H1 (cell line): Measurements from ENCODE around the gene RRM2. TPM values are rescaled to one million over a fixed set of nuclear protein-coding genes. Genes with fewer than 3 reads are reported as not detected.

Source experiments
- CTCF ChIA-PET: fragments of 300-600 bp; sonication (Branson Sonifier 250); formaldehyde crosslinking; loops from one replicate; lab custom pipeline; 2021; ENCODE audit not compliant: partially characterized antibody; lab: Charles Lee
- POLR2A ChIA-PET: fragments of 300-600 bp; sonication (Branson Sonifier 250); formaldehyde crosslinking; loops from one replicate; lab custom pipeline; 2021; ENCODE audit warnings: inconsistent platforms; ENCODE audit not compliant: partially characterized antibody; lab: Charles Lee
- DNase-seq, 2 experiments: peaks; one replicate each; pipeline versions ENCODE4 v3.0.0 to v3.0.0-alpha.2; 2010 to 2022; ENCODE audit warnings: low spot score in 2 of 2, low read depth in 1 of 2, mixed read lengths in 1 of 2
- FAIRE-seq: peaks from 2 replicates; lab custom pipeline; 2011; peaks lifted over from hg19 to GRCh38; lab: Jason Lieb, UNC
- H2AFZ ChIP-seq: 2 replicates; pipeline ENCODE4 v1.8.1; 2012; ENCODE audit warnings: low read length, inconsistent platforms
- H2AK5ac ChIP-seq: 2 replicates; pipeline ENCODE4 v1.6.1; 2013; ENCODE audit warnings: low read depth, low read length
- H2BK120ac ChIP-seq: replicated peaks from 2 replicates; pipeline ENCODE3; 2013; ENCODE audit warnings: low read depth, low read length, inconsistent platforms
- H2BK12ac ChIP-seq: 2 replicates; pipeline ENCODE4 v1.6.1; 2013; ENCODE audit warnings: low read depth, low read length
- H2BK15ac ChIP-seq: 2 replicates; pipeline ENCODE4 v1.6.1; 2013; ENCODE audit warnings: low read length
- H2BK20ac ChIP-seq: 2 replicates; pipeline ENCODE4 v1.6.1; 2013; ENCODE audit warnings: low read length
- H2BK5ac ChIP-seq: 2 replicates; pipeline ENCODE4 v1.6.1; 2013; ENCODE audit warnings: low read depth, low read length
- H3K14ac ChIP-seq: 2 replicates; pipeline ENCODE4 v1.6.1; 2013; ENCODE audit warnings: inconsistent platforms; ENCODE audit not compliant: insufficient read length
- H3K18ac ChIP-seq: 2 replicates; pipeline ENCODE4 v1.6.1; 2013; ENCODE audit warnings: low read length; ENCODE audit errors: extremely low read depth
- H3K23ac ChIP-seq: 2 replicates; pipeline ENCODE4 v1.6.1; 2013; ENCODE audit warnings: inconsistent platforms; ENCODE audit not compliant: insufficient read length
- H3K23me2 ChIP-seq: 2 replicates; pipeline ENCODE4 v1.6.1; 2013; ENCODE audit warnings: low read depth, low read length
- H3K27ac ChIP-seq: 2 replicates; pipeline ENCODE4 v1.6.1; 2011; ENCODE audit warnings: low read depth, low read length, inconsistent platforms
- H3K27me3 ChIP-seq, 4 experiments: replicated peaks in 1 of 4; 1 replicate in 1 of 4; 2 replicates in 3 of 4; pipeline versions ENCODE4 v1.6.1 to v1.8.1; 2011 to 2013; ENCODE audit warnings: low read length in 3 of 4, mild to moderate bottlenecking in 3 of 4, inconsistent platforms in 2 of 4, mixed read lengths in 2 of 4, moderate library complexity in 1 of 4; ENCODE audit not compliant: control insufficient read depth in 3 of 4, insufficient read depth in 3 of 4; ENCODE audit errors: extremely low read depth in 1 of 4
- H3K36me3 ChIP-seq, 4 experiments: 2 replicates each; pipeline versions ENCODE4 v1.6.1 to v1.8.1; 2011 to 2013; ENCODE audit warnings: mild to moderate bottlenecking in 4 of 4, low read length in 3 of 4, moderate library complexity in 2 of 4, control low read depth in 1 of 4, inconsistent platforms in 1 of 4; ENCODE audit not compliant: insufficient read depth in 4 of 4, control insufficient read depth in 2 of 4
- H3K4ac ChIP-seq: replicated peaks from 2 replicates; pipeline ENCODE3; 2013; ENCODE audit warnings: low read length, low read depth, mixed read lengths, inconsistent platforms; ENCODE audit not compliant: insufficient read length
- H3K4me1 ChIP-seq, 4 experiments: replicated peaks in 1 of 4; 1 replicate in 1 of 4; 2 replicates in 3 of 4; pipeline versions ENCODE4 v1.6.1 to v1.8.1; 2011 to 2013; ENCODE audit warnings: low read length in 3 of 4, inconsistent platforms in 2 of 4, mixed read lengths in 1 of 4; ENCODE audit not compliant: insufficient read depth in 4 of 4, control insufficient read depth in 3 of 4
- H3K4me2 ChIP-seq, 2 experiments: 2 replicates each; pipeline versions ENCODE4 v1.6.1 to v1.8.1; 2011 to 2013; ENCODE audit warnings: low read depth in 2 of 2, low read length in 2 of 2, control low read depth in 1 of 2, inconsistent platforms in 1 of 2, mild to moderate bottlenecking in 1 of 2; ENCODE audit not compliant: insufficient read depth in 1 of 2
- H3K4me3 ChIP-seq, 4 experiments: fragments of 200-600, 300-600 bp in 1 of 4; sonication (generic), shearing (Covaris generic), sonication (Bioruptor Twin) in 1 of 4; 2 replicates each; pipeline versions ENCODE4 v1.5.1 to v1.8.1; 2011 to 2016; ENCODE audit warnings: low read length in 4 of 4, low read depth in 3 of 4, control low read depth in 2 of 4, inconsistent platforms in 2 of 4, mild to moderate bottlenecking in 2 of 4, mixed read lengths in 1 of 4, moderate library complexity in 1 of 4; ENCODE audit not compliant: insufficient read depth in 2 of 4; ENCODE audit errors: extremely low read depth in 1 of 4
- H3K56ac ChIP-seq: replicated peaks from 2 replicates; pipeline ENCODE3; 2013; ENCODE audit warnings: low read depth, mild to moderate bottlenecking, mixed read lengths, low read length, inconsistent platforms; ENCODE audit not compliant: insufficient read length
- H3K79me1 ChIP-seq: 2 replicates; pipeline ENCODE4 v1.6.1; 2013; ENCODE audit warnings: low read depth, low read length, control low read depth
- H3K79me2 ChIP-seq, 2 experiments: 2 replicates each; pipeline versions ENCODE4 v1.6.1 to v1.8.1; 2012 to 2013; ENCODE audit warnings: low read length in 2 of 2, mild to moderate bottlenecking in 2 of 2, inconsistent platforms in 1 of 2; ENCODE audit not compliant: insufficient read depth in 2 of 2, control insufficient read depth in 1 of 2
- H3K9ac ChIP-seq, 4 experiments: replicated peaks in 1 of 4; 1 replicate in 1 of 4; 2 replicates in 3 of 4; pipeline versions ENCODE4 v1.6.1 to v1.8.1; 2011 to 2013; ENCODE audit warnings: low read depth in 3 of 4, low read length in 3 of 4, control low read depth in 2 of 4, mild to moderate bottlenecking in 2 of 4, moderate library complexity in 2 of 4, inconsistent platforms in 1 of 4; ENCODE audit errors: extremely low read depth in 1 of 4
- H3K9me3 ChIP-seq, 2 experiments: 2 replicates each; pipeline versions ENCODE4 v1.6.1 to v1.8.1; 2012 to 2013; ENCODE audit warnings: mild to moderate bottlenecking in 2 of 2, moderate library complexity in 2 of 2, control low read depth in 1 of 2, inconsistent platforms in 1 of 2, low read depth in 1 of 2, low read length in 1 of 2, mixed read lengths in 1 of 2; ENCODE audit not compliant: insufficient read depth in 2 of 2
- H4K20me1 ChIP-seq, 2 experiments: replicated peaks in 1 of 2; 2 replicates each; pipeline versions ENCODE3 to v1.8.1; 2011 to 2013; ENCODE audit warnings: inconsistent platforms in 2 of 2, low read length in 2 of 2, mild to moderate bottlenecking in 1 of 2; ENCODE audit not compliant: insufficient read depth in 2 of 2, control insufficient read depth in 1 of 2
- H4K5ac ChIP-seq: 2 replicates; pipeline ENCODE4 v1.6.1; 2013; ENCODE audit warnings: low read length, low read depth, mixed read lengths, inconsistent platforms; ENCODE audit not compliant: insufficient read length
- H4K8ac ChIP-seq: 2 replicates; pipeline ENCODE4 v1.8.0; 2013; ENCODE audit warnings: mild to moderate bottlenecking, moderate library complexity, low read length, inconsistent platforms; ENCODE audit not compliant: insufficient read depth; ENCODE audit errors: extremely low read depth
- H4K91ac ChIP-seq: replicated peaks from 2 replicates; pipeline ENCODE3; 2013; ENCODE audit warnings: low read length, mixed read lengths, inconsistent platforms; ENCODE audit not compliant: insufficient read length
- KDM1A ChIP-seq: fragments of 200-600, 300-600 bp; sonication (generic); IDR thresholded peaks from 2 replicates; pipeline ENCODE4 v1.7.1; 2016; ENCODE audit warnings: mild to moderate bottlenecking, low read length, borderline replicate concordance
- RAD21 ChIP-seq, 2 experiments: IDR thresholded peaks in 1 of 2; conservative IDR thresholded peaks in 1 of 2; 2 replicates each; pipeline ENCODE4 v1.6.1; 2011; ENCODE audit warnings: low read depth in 2 of 2, low read length in 2 of 2, improper control_type of control experiment in 1 of 2, inconsistent platforms in 1 of 2, mild to moderate bottlenecking in 1 of 2, moderate library complexity in 1 of 2
- WGBS, 2 experiments: shearing (Covaris generic) in 1 of 2; methylation state at CpG; one replicate each; pipeline versions ENCODE4 v1.1.6 to v1.1.7; 2013 to 2015; ENCODE audit warnings: low lambda C conversion rate in 2 of 2, mixed read lengths in 2 of 2, inconsistent platforms in 1 of 2, low coverage in 1 of 2, missing lambda C conversion rate in 1 of 2; ENCODE audit not compliant: insufficient replicate concordance in 2 of 2, insufficient coverage in 1 of 2, insufficient read length in 1 of 2; ENCODE audit errors: extremely low coverage in 1 of 2, missing lambda C conversion rate in 1 of 2; 5-methylcytosine and 5-hydroxymethylcytosine counted together
- polyA plus RNA-seq, 7 experiments: library from polyadenylated mRNA; depleted of rRNA in 3 of 7; stranded (reverse) in 5 of 7; unstranded in 2 of 7; fragments of >200 nt in 5 of 7; fragments of 200-250 nt in 2 of 7; gene quantifications; 1 replicate in 5 of 7; 2 replicates in 1 of 7; 4 replicates in 1 of 7; pipeline versions ENCODE4 v1.2.1 to v1.2.3, GENCODE V29; 2011 to 2013; ENCODE audit warnings: missing spikeins in 2 of 7, mixed read lengths in 2 of 7
- total RNA-seq: library from RNA; stranded (reverse); fragmentation: NEBNext Ultra II Directional; extraction: Animal tissue kit (Norgen Biotek cat#: 25700); gene quantifications from 2 replicates; pipeline ENCODE4 v1.2.1, GENCODE V29; 2021
- TF ChIP-seq, protein P1 (sequence below), 3 experiments: IDR thresholded peaks; 1 replicate in 2 of 3; 2 replicates in 1 of 3; pipeline versions ENCODE4 v1.5.1 to v1.6.1; 2011; ENCODE audit warnings: low read length in 3 of 3, mild to moderate bottlenecking in 3 of 3, inconsistent platforms in 2 of 3, low read depth in 1 of 3, moderate library complexity in 1 of 3; ENCODE audit not compliant: insufficient read depth in 1 of 3; ENCODE audit errors: control extremely low read depth in 1 of 3

RRM2 gene
- total and polyA plus RNA-seq, 2 of the 8 experiments (the other 6 are each of a cell fraction or from before 2014, with no cell fraction given): 37.7 to 215 TPM

DNA sequence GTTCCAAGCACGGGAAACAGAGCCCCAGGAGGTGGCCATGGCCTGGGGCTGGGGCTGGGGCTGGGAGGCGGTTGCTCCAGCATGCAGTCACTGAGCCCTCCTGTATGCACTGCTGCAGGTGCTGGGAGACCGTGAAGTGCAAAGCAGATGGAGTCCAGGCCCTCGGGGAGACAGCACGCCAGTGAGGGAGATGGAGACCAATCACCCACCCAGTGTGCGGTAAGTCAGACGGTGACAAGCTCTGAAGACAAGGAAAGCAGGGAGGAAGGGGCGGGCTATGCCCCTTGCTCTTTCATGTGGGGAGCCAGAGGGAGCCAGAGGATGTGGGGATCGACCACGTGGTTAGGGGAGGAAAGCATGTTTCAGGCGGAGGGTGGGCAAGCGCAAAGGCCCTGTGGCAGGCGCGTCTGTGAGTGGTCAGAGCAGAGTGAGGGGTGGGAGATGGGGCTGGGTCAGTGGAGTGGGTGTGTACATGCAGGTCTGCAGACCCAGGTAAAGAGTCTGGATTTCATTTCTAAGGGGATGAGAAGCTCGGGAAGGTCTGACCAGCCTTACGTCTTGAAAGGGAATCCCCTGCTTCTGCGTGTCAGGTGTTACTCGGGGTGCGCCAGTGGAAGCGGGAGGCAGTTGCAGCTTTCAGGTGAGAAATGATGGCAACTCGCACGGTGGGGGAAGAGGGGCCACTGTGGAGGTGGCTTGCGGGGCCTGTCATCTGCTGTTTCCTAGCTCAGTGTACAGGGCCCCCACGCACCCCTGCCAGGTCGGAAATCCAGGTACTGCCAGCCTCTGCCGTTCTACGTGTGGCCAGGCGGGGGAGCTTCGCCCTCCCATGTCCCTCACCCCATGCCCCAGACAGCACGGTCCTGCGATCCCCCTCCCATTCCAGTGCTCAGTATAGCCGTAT, 19.4 kb downstream of the RRM2 start:
- H3K23me2 ChIP-seq: no peaks in the 10 kb centered on the region
- TF ChIP-seq, protein P1, sequence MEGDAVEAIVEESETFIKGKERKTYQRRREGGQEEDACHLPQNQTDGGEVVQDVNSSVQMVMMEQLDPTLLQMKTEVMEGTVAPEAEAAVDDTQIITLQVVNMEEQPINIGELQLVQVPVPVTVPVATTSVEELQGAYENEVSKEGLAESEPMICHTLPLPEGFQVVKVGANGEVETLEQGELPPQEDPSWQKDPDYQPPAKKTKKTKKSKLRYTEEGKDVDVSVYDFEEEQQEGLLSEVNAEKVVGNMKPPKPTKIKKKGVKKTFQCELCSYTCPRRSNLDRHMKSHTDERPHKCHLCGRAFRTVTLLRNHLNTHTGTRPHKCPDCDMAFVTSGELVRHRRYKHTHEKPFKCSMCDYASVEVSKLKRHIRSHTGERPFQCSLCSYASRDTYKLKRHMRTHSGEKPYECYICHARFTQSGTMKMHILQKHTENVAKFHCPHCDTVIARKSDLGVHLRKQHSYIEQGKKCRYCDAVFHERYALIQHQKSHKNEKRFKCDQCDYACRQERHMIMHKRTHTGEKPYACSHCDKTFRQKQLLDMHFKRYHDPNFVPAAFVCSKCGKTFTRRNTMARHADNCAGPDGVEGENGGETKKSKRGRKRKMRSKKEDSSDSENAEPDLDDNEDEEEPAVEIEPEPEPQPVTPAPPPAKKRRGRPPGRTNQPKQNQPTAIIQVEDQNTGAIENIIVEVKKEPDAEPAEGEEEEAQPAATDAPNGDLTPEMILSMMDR (IDR thresholded peaks at IDR 0.05; ENCODE audit: control extremely low read depth in 1 of 3, insufficient read depth in 1 of 3, low read depth in 1 of 3, low read length in 3 of 3): peak; percentile 64 to 80 (median 78)
- TF ChIP-seq RAD21 (IDR thresholded peaks at IDR 0.05 in 1 of 2, conservative IDR thresholded peaks at IDR 0.05 in 1 of 2; ENCODE audit: low read depth in 2 of 2, low read length in 2 of 2) (peak; percentile 64 to 65), KDM1A (no peak; the same call in 1 of the 2 replicates)
- H2BK20ac ChIP-seq: no peak overlapping the region
- no peak overlapping the region for H3K23ac ChIP-seq
- no peak overlapping the region for H3K4me2 ChIP-seq
- 0 out of 7 replicates have a peak, but pooled peaks cover 0 to 3% (median 0%) of the 10 kb centered on the region in 4 experiments for H3K27me3 ChIP-seq
- ChIA-PET CTCF (interaction anchor here (0.6 to 11.2 kb wide), 53 partner anchors 14 to 472 kb away, joined by 3 to 169 read pairs (median 4); partner anchors contain the start of genes CYS1 and RRM2), POLR2A (interaction anchor here (0.6 to 2.8 kb wide), 9 partner anchors 9 to 306 kb away, joined by 3 to 10 read pairs (median 3); partner anchors contain the start of genes ODC1 and RRM2)
- H3K36me3 ChIP-seq: peaks cover 0 to 10% (median 2%) of the 10 kb centered on the region in 4 experiments; a peak in 3 of 8 replicates
- H2BK12ac ChIP-seq: no peak overlapping the region
- no peaks in the 10 kb centered on the region for H3K79me1 ChIP-seq
- no peak overlapping the region for H2AFZ ChIP-seq
- H2AK5ac ChIP-seq: no peak overlapping the region
- H3K27ac ChIP-seq: no peak overlapping the region
- WGBS, 2 experiments: 78% methylated on average over 30 of the region's 32 CpGs; no CpG with 5 or more reads in 1 of the 2 experiments
- peaks cover 0 to 3% (median 0%) of the 10 kb centered on the region in 4 experiments; a peak in 1 of 7 replicates for H3K4me1 ChIP-seq
- FAIRE-seq: no peak
- H3K9me3 ChIP-seq: no peaks in the 10 kb centered on the region
- no peak overlapping the region for H2BK15ac ChIP-seq
- no peak overlapping the region for H3K4ac ChIP-seq
- no peak overlapping the region for H2BK5ac ChIP-seq
- H3K56ac ChIP-seq: no peak overlapping the region
- peaks cover 3 to 6% of the 10 kb centered on the region in 2 experiments for H4K20me1 ChIP-seq
- H3K9ac ChIP-seq: no peak overlapping the region
- peak overlapping the region; percentile 36; the same call in 1 of the 2 replicates for H4K8ac ChIP-seq
- no peak overlapping the region for H3K14ac ChIP-seq
- H3K4me3 ChIP-seq: no peak overlapping the region
- no peaks in the 10 kb centered on the region; a peak in 1 of 4 replicates for H3K79me2 ChIP-seq
- H3K18ac ChIP-seq: no peak overlapping the region
- H2BK120ac ChIP-seq: no peak overlapping the region
- no peak overlapping the region for H4K5ac ChIP-seq
- H4K91ac ChIP-seq: no peak overlapping the region
- peak in 1 of 2 experiments; percentile 77 for DNase-seq
